Activated CD8-positive, alpha-beta memory T cell treated with anti-CD3 and anti-CD28 coated beads, Interleukin-2, amount 50 U/mL, for 24 hours (primary cell): ENCODE data around the gene CLSTN3.
"Not testable (repeated sequence)": the region's sequence is repeated elsewhere in the genome, so short reads cannot be mapped to it uniquely, and the experiment has no call there.

Experiments used
- DNase-seq: peaks from one replicate; pipeline ENCODE4 v3.0.0-alpha.2; 2020; ENCODE audit errors: extremely low read depth

CLSTN3 gene

GRCh38 chr12:7103837-7104584, 26.2 kb upstream of the CLSTN3 start:
- DNase-seq = no peak

DNA sequence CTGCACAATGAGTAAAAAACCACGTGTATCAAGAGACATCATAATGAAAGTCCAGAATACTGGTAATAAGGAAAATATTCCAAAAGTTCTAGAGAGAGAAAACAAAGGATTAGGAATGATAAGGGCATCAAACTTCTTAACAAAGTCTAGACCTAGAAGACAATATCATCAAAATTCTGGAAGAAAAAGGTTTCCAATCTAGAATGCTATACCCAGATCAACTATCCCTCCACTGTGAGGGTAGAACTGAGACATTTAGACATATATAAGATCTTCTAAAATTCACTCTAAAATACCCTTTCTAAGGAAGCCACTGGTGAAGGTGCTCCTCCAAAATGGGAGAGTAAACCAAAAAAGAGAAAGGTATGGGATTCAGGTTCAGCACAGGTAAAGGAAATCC, 24.1 kb upstream of the CLSTN3 start:
- no peak for DNase-seq

GRCh38 chr12:7107181-7107580, 23.0 kb upstream of the CLSTN3 start:
- DNase-seq = not testable (repeated sequence)

GRCh38 chr12:7107636-7108002, 22.6 kb upstream of the CLSTN3 start:
- DNase-seq = no peak

DNA sequence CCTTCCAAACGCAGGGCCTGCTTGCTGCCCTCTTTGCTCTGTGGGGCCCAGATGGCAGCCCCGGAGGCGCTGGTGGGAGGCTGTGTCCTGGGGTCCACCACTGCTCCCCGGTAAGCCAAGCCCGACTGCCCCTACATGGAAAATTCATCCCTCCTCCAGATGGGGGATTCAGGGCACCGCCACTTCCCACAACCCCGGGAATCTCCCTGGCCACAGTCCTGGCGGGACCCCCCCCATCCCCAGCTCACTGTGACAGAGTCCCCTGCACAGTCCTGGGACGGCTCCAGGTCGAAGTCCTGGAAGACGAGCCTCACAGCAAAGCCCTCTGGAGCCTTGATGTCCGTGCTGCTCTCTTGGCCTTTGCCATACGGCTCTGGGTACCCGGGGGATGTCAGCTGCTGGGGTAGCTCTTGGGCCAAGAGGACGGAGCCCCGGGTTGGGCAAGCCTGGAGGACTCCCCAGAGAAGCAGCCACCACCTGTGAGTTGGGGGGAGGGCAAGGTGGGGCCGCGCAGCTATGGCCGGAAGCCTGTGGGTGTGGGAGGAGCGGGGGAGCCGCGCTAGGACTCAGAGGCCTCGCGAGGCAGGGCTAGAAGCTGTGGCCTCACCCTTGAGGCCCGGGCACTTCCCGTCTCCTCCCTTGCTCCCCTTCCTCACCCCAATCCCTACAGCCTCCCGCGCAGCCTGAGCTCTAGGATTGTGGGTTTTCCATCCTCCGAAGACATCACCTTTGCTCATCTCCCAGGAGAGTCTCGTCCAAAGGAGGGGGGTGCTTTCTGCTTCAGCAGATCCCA, 22.0 kb upstream of the CLSTN3 start:
- DNase-seq = peak; percentile 47

DNA sequence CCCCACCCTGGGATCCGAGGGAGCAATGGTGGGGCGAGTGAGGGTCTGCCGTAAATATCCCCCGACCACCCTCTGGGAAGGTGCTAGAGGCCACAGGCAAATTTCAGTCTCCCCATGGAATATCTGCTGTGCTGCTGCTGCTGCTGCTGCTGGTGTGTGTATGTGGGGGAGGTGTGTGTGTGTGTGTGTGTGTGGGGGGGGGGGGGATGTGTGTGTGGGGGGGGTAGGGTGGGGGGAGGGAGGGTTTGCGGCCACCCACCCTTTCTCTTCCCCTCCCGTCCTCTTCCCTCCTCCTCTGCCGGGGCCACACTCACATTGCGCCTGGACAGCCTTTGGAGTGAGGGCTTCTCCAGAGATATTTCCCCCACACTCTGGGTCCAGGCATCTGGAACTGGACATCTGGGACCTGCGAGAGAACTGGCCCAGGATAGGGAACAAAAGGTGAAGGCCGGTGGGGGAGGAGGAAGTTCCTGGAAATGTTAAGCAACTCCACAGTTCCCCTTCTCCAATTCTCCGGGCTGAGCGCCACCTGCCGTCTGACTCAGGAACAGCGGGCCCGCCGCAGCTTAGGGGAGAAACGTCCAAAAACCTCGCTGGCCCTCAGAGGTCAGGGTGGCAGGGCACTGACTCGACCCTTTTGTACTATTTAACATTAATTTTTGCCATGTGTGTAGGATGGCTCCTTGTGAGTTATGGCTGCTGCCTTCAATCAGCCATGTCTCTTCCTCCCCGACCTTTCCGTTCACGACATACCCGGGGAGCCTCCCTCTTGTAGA, 21.2 kb upstream of the CLSTN3 start, which contains the start of gene C1RL:
C1RL (minus strand) TSS at position 419 of the 776 bp plus-strand sequence; CDS start at position 385, 34 bp downstream.
- peak; percentile 63 for DNase-seq

GRCh38 chr12:7109572-7109920, 20.6 kb upstream of the CLSTN3 start:
- DNase-seq = no peak

- no peak for DNase-seq
These were observed 19.5 kb upstream of the CLSTN3 start for GRCh38 chr12:7110661-7111060.

- DNase-seq = no peak
These were observed 18.1 kb upstream of the CLSTN3 start for GRCh38 chr12:7112041-7112440.

- no peak for DNase-seq
These were observed 16.7 kb upstream of the CLSTN3 start for GRCh38 chr12:7113389-7113871.

DNA sequence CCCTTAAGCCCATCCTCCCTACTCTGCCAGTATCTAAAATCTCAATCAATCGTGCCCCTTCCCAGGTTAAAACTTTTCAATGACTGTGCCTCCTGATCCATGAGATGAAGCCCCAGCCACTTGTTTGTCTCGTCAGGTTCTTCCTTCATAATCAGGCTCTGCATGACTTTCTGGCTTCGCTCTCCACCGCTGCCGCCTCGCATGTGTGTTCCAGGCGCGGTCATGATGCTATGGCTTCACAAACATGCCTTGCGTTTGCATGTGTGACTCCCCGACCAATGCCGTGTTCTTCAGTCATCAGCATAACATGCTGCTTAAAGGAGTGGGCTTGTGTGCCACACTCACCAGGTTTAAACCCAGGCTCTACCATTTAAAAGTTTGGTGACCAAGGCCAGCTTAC, 16.2 kb upstream of the CLSTN3 start:
- no peak for DNase-seq

DNA sequence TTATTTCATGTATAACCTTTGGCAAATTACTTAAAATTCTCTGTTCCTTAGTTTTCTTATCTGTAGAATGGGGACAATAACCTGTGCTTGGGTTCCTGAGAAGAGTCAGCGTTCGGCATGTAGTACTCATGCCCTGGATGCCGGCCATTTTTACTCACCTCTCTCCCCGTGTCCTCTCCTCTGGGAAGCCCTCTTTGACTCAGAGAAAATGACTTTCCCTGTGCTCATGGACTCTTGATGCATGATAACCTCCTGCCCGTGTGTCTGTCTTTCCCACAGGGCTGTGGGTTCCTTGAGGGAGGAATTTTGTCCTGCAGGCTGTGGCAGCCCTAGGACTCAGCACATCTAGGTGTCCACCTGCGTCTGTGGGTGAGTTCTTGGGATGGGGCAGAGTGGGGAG, 15.3 kb upstream of the CLSTN3 start:
- no peak for DNase-seq

DNA sequence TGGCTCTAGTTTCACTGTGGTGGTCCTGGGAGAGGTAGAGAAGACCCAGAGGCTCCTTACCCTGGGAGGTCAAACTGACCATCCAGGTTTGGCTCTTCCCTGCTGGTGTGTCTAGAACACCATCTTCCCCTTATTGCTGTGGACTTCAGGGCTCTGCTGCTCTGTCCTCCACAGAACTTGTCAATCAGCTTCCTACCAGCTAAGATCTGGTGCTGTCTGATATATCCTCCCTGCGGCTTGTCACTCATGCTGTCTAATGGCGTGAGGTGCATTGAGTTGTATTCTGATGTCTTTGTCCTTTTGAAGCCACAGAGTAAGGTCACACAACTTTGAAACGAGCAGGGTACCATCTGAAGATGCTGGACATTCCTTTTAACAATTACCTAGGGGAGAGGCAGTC, 14.0 kb upstream of the CLSTN3 start:
- DNase-seq = no peak

DNA sequence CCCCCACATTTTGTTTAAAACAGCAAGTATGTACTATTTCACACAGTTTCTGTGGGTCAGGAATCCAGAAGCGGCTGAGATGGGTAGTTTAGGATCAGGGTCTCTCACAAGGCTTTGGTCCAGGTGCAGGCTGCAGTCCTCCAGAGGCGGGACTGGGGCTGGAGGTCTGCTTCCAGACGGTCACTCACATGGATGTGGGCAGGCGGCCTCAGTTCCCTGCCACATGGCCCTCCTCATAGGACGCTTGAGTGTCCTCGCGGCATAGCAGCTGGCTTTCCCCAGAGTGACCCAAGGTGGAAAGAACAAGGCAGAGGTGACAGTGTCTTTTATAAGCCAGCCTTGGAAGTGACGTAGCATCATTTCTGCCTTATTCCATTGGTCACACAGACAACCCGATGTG, 13.3 kb upstream of the CLSTN3 start:
- DNase-seq = no peak

DNA sequence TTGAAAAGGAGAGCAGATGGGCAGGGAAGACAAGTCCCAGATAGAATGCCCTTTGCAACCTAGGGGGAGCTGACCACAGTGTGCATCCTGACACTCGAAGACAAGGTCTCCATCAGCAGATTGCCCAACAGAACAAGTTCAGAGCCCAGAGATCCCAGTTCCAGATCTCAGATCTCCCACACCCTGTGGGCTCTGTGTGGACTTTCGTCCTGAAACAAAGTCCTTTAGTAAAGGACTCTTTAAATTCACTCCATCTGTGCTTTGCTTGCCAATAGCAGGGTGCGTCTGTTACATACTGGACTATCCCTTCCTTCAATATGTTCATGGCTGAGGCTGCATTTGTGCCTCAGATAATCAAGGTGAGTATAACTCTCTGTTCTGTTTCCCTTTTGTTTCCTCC, 12.5 kb upstream of the CLSTN3 start:
- no peak for DNase-seq

- DNase-seq = no peak
These were observed 11.3 kb upstream of the CLSTN3 start for GRCh38 chr12:7118881-7119280.

DNA sequence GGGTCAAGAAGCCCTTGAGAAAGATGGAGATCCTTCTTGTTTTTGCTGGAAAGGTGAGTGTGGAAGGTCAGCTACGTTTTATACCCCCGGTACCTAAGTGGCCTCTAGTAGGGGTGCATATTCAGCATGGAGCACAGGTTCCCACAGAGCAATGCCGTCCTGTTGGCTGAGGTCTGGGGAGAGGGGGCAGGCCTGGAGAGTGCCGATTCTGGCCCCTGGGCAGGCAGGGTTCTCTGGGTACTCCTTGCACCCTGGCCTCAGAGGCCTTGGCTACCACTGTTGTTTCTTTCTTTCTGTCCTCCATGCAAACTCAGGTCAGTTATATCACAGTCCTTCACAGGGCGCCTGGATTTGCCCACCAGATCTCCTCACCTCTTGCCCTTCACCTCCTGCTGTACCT, 10.0 kb upstream of the CLSTN3 start:
- DNase-seq = no peak

DNA sequence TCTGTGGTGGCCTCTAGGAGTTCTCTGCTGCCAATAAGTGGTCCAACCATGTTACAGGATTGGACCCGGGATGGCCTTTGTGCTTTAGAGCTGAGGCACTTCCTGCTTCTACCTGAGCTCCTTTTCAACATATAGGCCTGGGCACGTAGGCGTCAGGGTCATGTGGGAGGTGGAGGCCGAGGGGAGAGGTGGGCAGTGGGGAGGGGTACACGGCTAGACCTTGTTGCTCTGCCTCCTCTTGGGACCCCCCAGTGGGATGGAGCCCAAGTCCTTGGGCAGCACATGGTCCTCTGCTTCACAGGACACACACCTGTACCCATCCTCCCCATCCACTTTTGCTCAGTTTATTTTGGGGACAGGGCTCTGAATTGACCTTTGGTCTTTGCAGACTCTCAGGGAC, 8.8 kb upstream of the CLSTN3 start:
- no peak for DNase-seq

DNA sequence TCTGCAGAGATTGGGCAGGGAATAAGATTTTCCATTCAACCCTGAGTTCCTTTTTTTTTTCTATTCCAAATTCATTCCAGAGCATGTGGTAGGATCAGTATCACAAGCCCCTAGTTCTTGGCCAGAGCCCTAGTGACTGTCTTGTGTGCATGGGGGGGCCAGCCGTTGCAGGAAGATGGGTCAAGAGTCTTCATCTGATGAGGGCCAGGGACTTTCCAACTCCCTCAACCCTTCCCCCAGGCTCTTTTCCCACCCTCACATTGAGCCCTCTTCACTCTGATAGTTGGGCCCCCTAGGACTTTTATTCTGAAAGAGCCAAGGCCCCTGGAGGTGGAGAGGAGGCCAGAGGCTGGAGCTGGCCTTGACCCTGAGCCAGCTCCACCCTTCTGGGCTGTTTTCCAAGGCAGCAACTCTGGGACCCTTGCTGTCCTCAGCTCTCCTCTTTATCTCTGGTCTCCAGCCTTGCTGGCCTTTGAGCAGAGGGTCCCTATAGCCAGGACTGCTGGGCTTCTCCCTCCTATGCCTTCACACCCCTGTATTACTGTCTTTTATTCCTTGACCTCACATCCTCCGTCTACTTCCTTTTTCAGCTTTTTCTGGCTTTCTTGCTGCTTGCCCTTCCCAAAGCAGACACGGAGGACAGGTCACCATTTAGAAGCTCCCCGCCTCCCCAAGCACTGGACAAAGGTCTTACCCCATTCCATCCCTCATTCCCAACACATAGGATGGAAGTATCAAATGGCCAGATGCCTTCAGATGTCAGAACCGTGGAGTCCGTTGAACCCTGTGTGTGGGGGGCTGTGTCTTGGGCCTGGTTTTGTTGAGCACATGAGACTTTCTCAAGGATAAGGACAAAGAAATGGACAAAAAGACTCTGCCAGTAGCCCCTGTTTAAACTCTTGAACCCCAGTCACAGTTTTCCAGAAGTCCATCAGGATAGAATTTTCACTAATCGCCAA, 7.1 kb upstream of the CLSTN3 start:
- DNase-seq = no peak

GRCh38 chr12:7123806-7124522, 6.2 kb upstream of the CLSTN3 start:
- DNase-seq = no peak
